T-cell (primary cell): ENCODE measurements around the gene NFIC. TPM values are rescaled to one million over a fixed set of nuclear protein-coding genes. Genes with fewer than 3 reads are reported as not detected.

ENCODE experiments used
- ATAC-seq, 4 experiments: fragments of 200-7000 bp in 3 of 4; fragments of 150-1000 bp in 1 of 4; cut with Tn5 transposase; replicated peaks in 1 of 4; 1 replicate in 3 of 4; 2 replicates in 1 of 4; pipeline ENCODE4 v1.10.0; 2021; ENCODE audit warnings: moderate library complexity in 3 of 4, mild to moderate bottlenecking in 2 of 4, moderate number of reproducible peaks in 1 of 4
- CTCF ChIA-PET, 2 donors: fragments of 300-600 bp; sonication (Branson Sonifier 250); formaldehyde crosslinking; loops; one replicate each; lab custom pipeline; 2022; ENCODE audit warnings: antibody characterized with exemption in 2 of 2; lab: Charles Lee
- POLR2A ChIA-PET, 2 donors: fragments of 300-600 bp; sonication (Branson Sonifier 250); formaldehyde crosslinking; loops; one replicate each; lab custom pipeline; 2022; ENCODE audit warnings: antibody characterized with exemption in 2 of 2; lab: Charles Lee
- DNase-seq, 35 experiments: peaks; one replicate each; pipeline versions ENCODE4 v3.0.0 to v3.0.0-alpha.2; 2013 to 2023
- H3K27ac ChIP-seq: one replicate; pipeline ENCODE4 v1.5.1; 2013; ENCODE audit warnings: low read length
- H3K27me3 ChIP-seq, 2 experiments: replicated peaks in 1 of 2; 1 replicate in 1 of 2; 2 replicates in 1 of 2; pipeline versions ENCODE4 v1.6.1 to v1.7.0; 2013; ENCODE audit warnings: low read length in 1 of 2, mixed read lengths in 1 of 2; ENCODE audit not compliant: control insufficient read depth in 2 of 2, insufficient read depth in 2 of 2; ENCODE audit errors: extremely low read depth in 1 of 2
- H3K36me3 ChIP-seq, 2 donors: 1 replicate in 1 of 2; 2 replicates in 1 of 2; pipeline versions ENCODE4 v1.6.1 to v1.7.0; 2013; ENCODE audit warnings: low read length in 1 of 2; ENCODE audit not compliant: control insufficient read depth in 2 of 2, insufficient read depth in 1 of 2; ENCODE audit errors: extremely low read depth in 1 of 2
- H3K4me1 ChIP-seq, 2 experiments: 1 replicate in 1 of 2; 2 replicates in 1 of 2; pipeline versions ENCODE4 v1.6.1 to v1.7.0; 2013; ENCODE audit warnings: low read length in 2 of 2, mixed read lengths in 1 of 2; ENCODE audit not compliant: insufficient read depth in 2 of 2, control insufficient read depth in 1 of 2; ENCODE audit errors: extremely low read depth in 1 of 2
- H3K4me3 ChIP-seq, 2 donors: 1 replicate in 1 of 2; 2 replicates in 1 of 2; pipeline versions ENCODE4 v1.5.1 to v1.7.0; 2013; ENCODE audit warnings: mild to moderate bottlenecking in 2 of 2, low read length in 1 of 2, moderate library complexity in 1 of 2; ENCODE audit not compliant: control insufficient read depth in 1 of 2; ENCODE audit errors: extremely low read depth in 1 of 2
- H3K9me3 ChIP-seq: 2 replicates; pipeline ENCODE4 v1.7.0; 2013
- H3K27ac Mint-ChIP-seq, 2 donors: one replicate each; pipeline ENCODE4 v1.8.0; 2020 to 2021; ENCODE audit warnings: mild to moderate bottlenecking in 2 of 2, mixed read lengths in 2 of 2
- H3K27me3 Mint-ChIP-seq, 2 donors: one replicate each; pipeline ENCODE4 v1.8.0; 2021 to 2022; ENCODE audit warnings: mixed read lengths in 2 of 2
- H3K36me3 Mint-ChIP-seq: one replicate; pipeline ENCODE4 v1.8.0; 2021; ENCODE audit warnings: mixed read lengths
- H3K4me1 Mint-ChIP-seq, 3 donors: one replicate each; pipeline ENCODE4 v1.8.0; 2020 to 2022; ENCODE audit warnings: mixed read lengths in 3 of 3, mild to moderate bottlenecking in 1 of 3
- H3K4me3 Mint-ChIP-seq, 3 donors: one replicate each; pipeline ENCODE4 v1.8.0; 2020 to 2022; ENCODE audit warnings: mild to moderate bottlenecking in 3 of 3, mixed read lengths in 3 of 3, moderate library complexity in 3 of 3
- H3K9me3 Mint-ChIP-seq, 3 donors: one replicate each; pipeline ENCODE4 v1.8.0; 2020 to 2022; ENCODE audit warnings: mixed read lengths in 3 of 3
- WGBS: methylation state at CpG from one replicate; pipeline ENCODE4 v1.1.5; 2013; ENCODE audit warnings: missing lambda C conversion rate; ENCODE audit not compliant: insufficient coverage; 5-methylcytosine and 5-hydroxymethylcytosine counted together
- total RNA-seq, 35 experiments: library from RNA in 6 of 35; stranded (reverse) in 6 of 35; fragments of 120-200 nt in 1 of 35; gene quantifications; one replicate each; pipeline versions ENCODE4 v1.2.1 to v1.2.4 and lab custom pipeline; 2013 to 2026

Gene NFIC
- total RNA-seq, 5 donors from 2014 or later (not counting 1 experiment from before 2014, with no cell fraction given): 27.1 to 41.7 (median 37.2) TPM

DNA sequence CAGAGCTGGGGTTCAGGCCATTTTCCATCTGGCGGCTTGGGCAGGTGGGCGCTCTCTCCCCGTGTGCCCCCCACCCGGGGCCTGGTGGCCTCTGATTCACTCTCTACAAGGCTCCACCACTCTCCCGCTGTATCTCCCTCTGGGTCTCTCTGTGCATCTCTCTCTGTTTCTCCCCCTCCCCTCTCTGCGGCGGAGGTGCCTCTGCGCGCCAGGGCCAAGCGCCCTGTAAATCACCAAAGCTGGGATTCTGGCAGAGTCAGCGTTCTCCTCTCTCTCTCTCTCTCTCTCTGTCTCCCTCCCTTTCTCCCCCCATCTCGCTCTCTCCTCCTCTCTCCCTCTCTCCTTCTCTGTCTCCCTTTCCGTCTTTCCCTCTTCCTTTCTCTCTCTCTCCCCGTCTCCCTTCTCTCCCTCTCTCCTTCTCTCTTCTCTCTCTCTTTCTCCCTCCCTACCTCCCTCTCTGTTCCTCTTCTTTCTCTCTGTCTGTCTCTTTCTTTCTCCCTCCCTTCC, 3.9 kb downstream of the NFIC start:
- Histone ChIP-seq H3K36me3 (peaks cover 0 to 4% of the 10 kb centered on the region in 2 donors), H3K4me3 (no peak overlapping the region), H3K9me3 (no peaks in the 10 kb centered on the region), H3K27me3 (peaks cover 0 to 9% of the 10 kb centered on the region in 2 experiments), H3K27ac (no peak overlapping the region), H3K4me1 (peaks cover 6 to 38% of the 10 kb centered on the region in 2 experiments)
- no peak for ATAC-seq
- no peaks in the 10 kb centered on the region for H3K9me3 Mint-ChIP-seq
- ChIA-PET CTCF (interaction anchor here in 1 of 2 donors (0.6 kb wide), 1 partner anchor 10 kb away, joined by 4 read pairs; no protein-coding TSS in a partner anchor), POLR2A (no interaction called here)
- no peaks in the 10 kb centered on the region for H3K36me3 Mint-ChIP-seq
- peak overlapping the region in 1 of 2 donors; percentile 72 for H3K27ac Mint-ChIP-seq
- peaks cover 27 to 37% (median 37%) of the 10 kb centered on the region in 3 donors for H3K4me1 Mint-ChIP-seq
- peaks cover 0 to 3% of the 10 kb centered on the region in 2 donors for H3K27me3 Mint-ChIP-seq
- WGBS: 94% methylated on average over 8 of the region's 14 CpGs
- H3K4me3 Mint-ChIP-seq: no peak overlapping the region
- DNase-seq: no peak

DNA sequence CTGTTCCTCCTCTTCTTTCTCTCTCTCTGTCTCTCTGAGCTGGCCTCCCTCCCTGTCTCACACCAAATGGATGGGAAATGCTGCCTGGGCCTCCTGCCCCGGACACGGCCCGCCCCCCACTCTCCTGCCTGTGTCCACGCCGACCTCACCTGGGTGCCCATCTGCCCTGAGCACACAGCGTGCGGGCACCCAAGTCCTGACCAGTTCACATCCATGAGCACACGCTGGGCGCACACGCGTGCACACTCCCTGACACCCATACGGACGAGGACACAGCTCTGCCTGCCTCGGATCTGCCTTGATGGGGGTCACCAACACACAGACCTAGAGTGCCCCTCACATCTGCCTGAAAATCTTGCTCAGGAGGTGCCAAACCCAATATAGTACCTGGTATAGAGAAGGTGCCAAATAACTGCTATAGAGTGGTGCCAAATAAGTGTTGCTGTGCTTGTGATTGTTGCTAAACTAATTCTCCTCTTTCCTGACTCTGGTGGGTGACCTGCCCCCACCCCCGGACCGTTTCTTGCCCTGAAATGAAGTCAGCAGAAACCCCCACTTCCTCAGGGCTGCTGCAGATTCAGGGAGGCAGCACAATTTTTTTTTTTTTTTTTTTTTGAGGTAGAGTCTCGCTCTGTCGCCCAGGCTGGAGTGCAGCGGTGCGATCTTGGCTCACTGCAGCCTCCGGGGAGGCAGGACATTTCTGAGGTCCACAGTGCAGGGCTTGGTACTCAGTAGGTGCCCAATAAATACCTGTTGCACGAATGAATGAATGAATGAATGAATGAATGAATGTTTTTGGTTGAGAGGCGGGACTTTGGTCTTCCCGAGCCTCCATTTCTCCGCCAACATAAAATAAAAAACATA, 4.6 kb downstream of the NFIC start:
- WGBS: 92% methylated on average over 7 of the region's 25 CpGs
- no peak overlapping the region for H3K27ac ChIP-seq
- Mint-ChIP-seq H3K36me3 (no peaks in the 10 kb centered on the region), H3K27ac (no peak overlapping the region), H3K4me1 (peaks cover 22 to 32% (median 32%) of the 10 kb centered on the region in 3 donors), H3K4me3 (no peak overlapping the region), H3K27me3 (no peaks in the 10 kb centered on the region), H3K9me3 (no peaks in the 10 kb centered on the region)
- CTCF ChIA-PET: interaction anchor here in 1 of 2 donors (0.6 kb wide), 1 partner anchor 9 kb away, joined by 4 read pairs; no protein-coding TSS in a partner anchor
- H3K9me3 ChIP-seq: no peaks in the 10 kb centered on the region
- no peak overlapping the region for H3K4me3 ChIP-seq
- ATAC-seq: no peak
- peaks cover 0 to 4% of the 10 kb centered on the region in 2 experiments for H3K27me3 ChIP-seq
- peaks cover 0 to 4% of the 10 kb centered on the region in 2 donors for H3K36me3 ChIP-seq
- DNase-seq: no peak
- H3K4me1 ChIP-seq: peaks cover 1 to 31% of the 10 kb centered on the region in 2 experiments
- POLR2A ChIA-PET: no interaction called here

DNA sequence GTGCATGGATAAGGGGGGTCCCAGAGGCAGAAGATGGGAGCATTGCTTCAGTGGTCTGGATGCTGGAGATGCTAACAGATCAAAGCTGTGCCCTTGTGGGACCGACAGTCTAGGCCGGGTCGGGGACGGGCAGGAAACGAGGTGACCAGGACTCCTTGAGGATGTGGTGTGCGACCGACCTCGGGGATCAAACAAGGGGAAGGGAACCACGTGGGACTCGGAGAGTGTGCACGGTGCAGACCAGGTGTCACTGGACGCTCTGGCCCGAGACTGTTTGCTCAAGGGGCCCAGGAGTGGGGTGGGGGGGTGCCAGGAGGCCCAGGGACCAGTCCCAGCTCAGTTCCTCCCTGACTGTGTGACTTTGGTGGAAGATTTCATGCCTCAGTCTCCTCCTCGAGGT, 6.0 kb downstream of the NFIC start:
- H3K4me1 ChIP-seq: peaks cover 0 to 19% of the 10 kb centered on the region in 2 experiments
- no peaks in the 10 kb centered on the region for H3K9me3 ChIP-seq

GRCh38 chr19:3373971-3374368, 7.6 kb downstream of the NFIC start:
- no peak overlapping the region for H3K27ac Mint-ChIP-seq

More for the DNA sequence above, 6.0 kb downstream of the NFIC start:
- 87% methylated on average over 8 of the region's 14 CpGs for WGBS
- no peak for DNase-seq
- H3K4me1 Mint-ChIP-seq: peaks cover 22 to 32% (median 32%) of the 10 kb centered on the region in 3 donors
- no peak for ATAC-seq
- no peak overlapping the region for H3K4me3 Mint-ChIP-seq
- Histone ChIP-seq H3K27me3 (no peaks in the 10 kb centered on the region), H3K4me3 (no peak overlapping the region), H3K27ac (no peak overlapping the region), H3K36me3 (peaks cover 0 to 4% of the 10 kb centered on the region in 2 donors)
- H3K36me3 Mint-ChIP-seq: no peaks in the 10 kb centered on the region
- CTCF ChIA-PET: interaction anchor here in 1 of 2 donors (0.6 kb wide), 1 partner anchor 30 kb away, joined by 3 read pairs; no protein-coding TSS in a partner anchor
- no peaks in the 10 kb centered on the region for H3K27me3 Mint-ChIP-seq
- H3K27ac Mint-ChIP-seq: no peak overlapping the region
- POLR2A ChIA-PET: no interaction called here
- no peaks in the 10 kb centered on the region for H3K9me3 Mint-ChIP-seq

DNA sequence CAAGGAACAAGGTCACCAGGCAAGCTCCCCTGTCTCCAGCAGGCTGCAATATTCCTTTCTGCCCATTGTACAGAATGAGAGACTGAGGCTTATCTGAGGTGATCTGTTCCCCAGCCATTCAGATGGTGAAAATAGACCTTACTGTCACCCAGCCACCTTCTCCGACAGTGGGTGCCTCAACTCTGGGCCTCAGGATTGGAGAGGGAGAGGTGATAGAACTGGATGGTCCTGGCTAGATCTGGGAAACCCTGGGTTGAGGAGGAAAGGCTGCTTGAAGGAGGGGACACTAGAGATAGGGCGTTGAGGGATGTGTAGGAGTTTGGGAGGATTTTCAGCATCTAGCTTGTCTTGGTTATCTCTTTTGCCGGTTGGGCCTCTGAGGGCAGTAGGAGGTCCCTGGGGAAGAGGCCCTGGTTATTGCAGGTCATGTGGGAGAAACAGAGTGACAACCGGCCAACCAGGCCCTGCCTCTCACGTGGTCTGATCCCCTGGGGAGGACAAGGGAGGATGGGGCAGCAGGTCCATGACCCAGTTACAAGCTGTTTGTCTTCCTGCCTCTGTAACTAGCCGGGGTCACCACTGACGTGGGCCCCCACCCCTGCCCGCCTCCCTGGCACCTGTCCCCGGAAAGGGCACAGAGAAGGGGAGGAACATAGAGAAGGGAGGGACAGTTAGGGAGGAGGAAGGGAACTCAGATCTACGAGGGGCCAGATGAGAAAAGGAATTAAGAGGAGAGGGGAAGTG, 8.2 kb downstream of the NFIC start:
- 77% methylated on average over 5 of the region's 10 CpGs for WGBS
- Mint-ChIP-seq H3K4me1 (peaks cover 11 to 19% (median 14%) of the 10 kb centered on the region in 3 donors), H3K9me3 (no peaks in the 10 kb centered on the region), H3K27ac (peak overlapping the region in 1 of 2 donors; percentile 39), H3K4me3 (no peak overlapping the region), H3K27me3 (no peaks in the 10 kb centered on the region), H3K36me3 (no peaks in the 10 kb centered on the region)
- CTCF ChIA-PET: no interaction called here
- Histone ChIP-seq H3K27me3 (no peaks in the 10 kb centered on the region), H3K4me3 (no peak overlapping the region), H3K36me3 (peaks cover 0 to 4% of the 10 kb centered on the region in 2 donors), H3K27ac (no peak overlapping the region), H3K9me3 (no peaks in the 10 kb centered on the region), H3K4me1 (peaks cover 0 to 5% of the 10 kb centered on the region in 2 experiments)
- ATAC-seq (no peak), DNase-seq (no peak)
- POLR2A ChIA-PET: interaction anchor here in 1 of 2 donors (0.6 kb wide), 1 partner anchor 17 kb away, joined by 5 read pairs; no protein-coding TSS in a partner anchor

More at GRCh38 chr19:3373971-3374368, 7.6 kb downstream of the NFIC start:
- Mint-ChIP-seq H3K9me3 (no peaks in the 10 kb centered on the region), H3K36me3 (no peaks in the 10 kb centered on the region), H3K4me3 (no peak overlapping the region), H3K27me3 (no peaks in the 10 kb centered on the region), H3K4me1 (peaks cover 13 to 21% (median 17%) of the 10 kb centered on the region in 3 donors)
- Histone ChIP-seq H3K9me3 (no peaks in the 10 kb centered on the region), H3K4me1 (peaks cover 0 to 6% of the 10 kb centered on the region in 2 experiments), H3K27me3 (no peaks in the 10 kb centered on the region), H3K36me3 (peaks cover 0 to 4% of the 10 kb centered on the region in 2 donors), H3K4me3 (no peak overlapping the region), H3K27ac (no peak overlapping the region)
- ChIA-PET CTCF (no interaction called here), POLR2A (interaction anchor here in 1 of 2 donors (0.6 kb wide), 1 partner anchor 17 kb away, joined by 5 read pairs; no protein-coding TSS in a partner anchor)
- DNase-seq: no peak
- ATAC-seq: no peak
- 97% methylated on average over 4 of the region's 6 CpGs for WGBS
